Loucy (cell line): ENCODE results near the gene LRRFIP1.

Experiments
- EZH2phosphoT487 ChIP-seq: fragments of 200-600 bp; IDR thresholded peaks from 2 replicates; pipeline ENCODE4 v1.6.1; 2018; ENCODE audit warnings: antibody characterized with exemption, mild to moderate bottlenecking, moderate library complexity, borderline replicate concordance
- TF ChIP-seq, protein P1 (sequence below): fragments of 200-600 bp; sonication (generic); conservative IDR thresholded peaks from 2 replicates; pipeline ENCODE4 v1.5.1; 2014; ENCODE audit warnings: mild to moderate bottlenecking, antibody characterized with exemption, low read length

DNA sequence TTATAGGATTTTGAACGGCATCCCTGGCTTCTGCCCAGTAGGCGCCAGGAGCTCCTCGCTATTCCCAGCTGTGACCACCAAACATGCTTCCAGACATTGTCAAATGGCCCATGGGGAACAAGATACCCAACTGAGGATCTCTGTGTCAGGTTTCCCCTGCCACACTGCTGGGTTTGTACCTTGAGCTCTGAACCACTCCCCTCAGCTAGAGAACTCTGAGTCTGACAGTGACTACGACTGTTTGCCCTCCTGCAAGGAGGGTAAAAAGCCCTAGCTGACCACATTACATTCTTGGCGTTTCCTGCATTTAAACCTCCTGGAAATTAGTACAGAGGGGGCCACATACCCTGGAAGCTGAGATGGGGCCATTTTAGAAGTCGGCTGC is 12.4 kb downstream of the LRRFIP1 start:
- TF ChIP-seq, protein P1, sequence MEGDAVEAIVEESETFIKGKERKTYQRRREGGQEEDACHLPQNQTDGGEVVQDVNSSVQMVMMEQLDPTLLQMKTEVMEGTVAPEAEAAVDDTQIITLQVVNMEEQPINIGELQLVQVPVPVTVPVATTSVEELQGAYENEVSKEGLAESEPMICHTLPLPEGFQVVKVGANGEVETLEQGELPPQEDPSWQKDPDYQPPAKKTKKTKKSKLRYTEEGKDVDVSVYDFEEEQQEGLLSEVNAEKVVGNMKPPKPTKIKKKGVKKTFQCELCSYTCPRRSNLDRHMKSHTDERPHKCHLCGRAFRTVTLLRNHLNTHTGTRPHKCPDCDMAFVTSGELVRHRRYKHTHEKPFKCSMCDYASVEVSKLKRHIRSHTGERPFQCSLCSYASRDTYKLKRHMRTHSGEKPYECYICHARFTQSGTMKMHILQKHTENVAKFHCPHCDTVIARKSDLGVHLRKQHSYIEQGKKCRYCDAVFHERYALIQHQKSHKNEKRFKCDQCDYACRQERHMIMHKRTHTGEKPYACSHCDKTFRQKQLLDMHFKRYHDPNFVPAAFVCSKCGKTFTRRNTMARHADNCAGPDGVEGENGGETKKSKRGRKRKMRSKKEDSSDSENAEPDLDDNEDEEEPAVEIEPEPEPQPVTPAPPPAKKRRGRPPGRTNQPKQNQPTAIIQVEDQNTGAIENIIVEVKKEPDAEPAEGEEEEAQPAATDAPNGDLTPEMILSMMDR = no peak
- no peak for TF ChIP-seq EZH2phosphoT487
